GM21723 (cell line): ENCODE results near the gene MIGA2.
"Not testable (repeated sequence)": the region's sequence is repeated elsewhere in the genome, so short reads cannot be mapped to it uniquely, and the experiment has no call there.

ENCODE experiments used
- ATAC-seq: cut with Tn5 transposase; IDR thresholded peaks from one replicate; pipeline ENCODE4 v1.9.1; 2021; ENCODE audit warnings: mild to moderate bottlenecking, moderate library complexity; ENCODE audit not compliant: unreplicated experiment

The MIGA2 gene

GRCh38 chr9:129112526-129112925 lies 76.1 kb downstream of the MIGA2 start:
- ATAC-seq: not testable (repeated sequence)

DNA sequence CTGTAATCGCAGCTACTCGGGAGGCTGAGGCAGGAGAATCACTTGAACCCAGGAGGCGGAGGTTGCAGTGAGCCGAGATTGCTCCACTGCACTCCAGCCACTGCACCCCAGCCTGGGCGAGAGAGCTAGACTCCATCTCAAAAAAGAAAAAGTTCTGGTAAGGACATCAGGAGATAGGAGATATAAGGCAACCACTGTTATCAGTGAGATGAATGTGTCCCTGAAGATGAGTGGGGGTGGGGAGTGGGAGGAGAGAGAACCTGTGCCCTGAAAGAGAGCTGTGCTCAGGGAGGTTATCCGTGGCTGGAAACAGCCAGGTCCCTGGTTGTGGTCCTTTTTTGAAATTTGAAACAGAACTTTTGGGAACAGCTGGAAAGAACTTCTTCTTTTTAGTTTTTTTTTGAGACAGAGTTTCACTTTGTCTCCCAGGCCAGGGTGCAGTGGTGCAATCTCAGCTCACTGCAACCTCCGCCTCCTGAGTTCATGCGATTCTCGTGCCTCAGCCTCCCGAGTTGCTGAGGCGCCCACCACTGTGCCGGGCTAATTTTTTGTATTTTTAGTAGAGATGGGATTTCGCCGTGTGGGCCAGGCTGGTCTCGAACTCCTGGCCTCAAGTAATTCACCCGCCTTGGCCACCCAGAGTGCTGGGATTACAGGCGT lies 77.3 kb downstream of the MIGA2 start:
- ATAC-seq: no peak

DNA sequence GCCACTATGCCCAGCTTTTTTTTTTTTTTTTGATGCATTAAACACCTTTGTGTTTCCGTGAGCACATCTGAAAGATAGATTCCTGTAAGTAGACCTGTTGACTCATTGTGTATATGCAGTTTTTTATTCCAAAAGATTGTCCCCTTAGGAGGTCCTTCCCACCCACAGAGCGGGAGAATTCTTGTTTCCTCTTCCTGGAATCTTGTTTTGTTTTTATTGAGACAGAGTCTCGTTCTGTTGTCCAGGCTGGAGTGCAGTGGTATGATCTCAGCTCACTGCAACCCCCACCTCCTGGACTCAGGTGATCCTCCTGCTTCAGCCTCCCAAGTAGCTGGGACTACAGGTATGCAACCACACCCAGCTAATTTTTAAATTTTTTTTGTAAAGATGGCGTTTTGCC lies 82.4 kb downstream of the MIGA2 start:
- no peak for ATAC-seq

- no peak for ATAC-seq
These were observed 85.1 kb downstream of the MIGA2 start for GRCh38 chr9:129121483-129121882.
